ENCODE results near the gene GLRX5.
"Not testable (repeated sequence)": the region's sequence is repeated elsewhere in the genome, so short reads cannot be mapped to it uniquely, and the experiment has no call there.

GLRX5 gene

GRCh38 chr14:95569440-95569839 is 34.6 kb downstream of the GLRX5 start:
- Mint-ChIP-seq H3K9me3 (no peaks in the 10 kb centered on the region), H3K36me3 (ENCODE audit: low read depth) (no peaks in the 10 kb centered on the region), H3K27ac (no peak overlapping the region), H3K27me3 (ENCODE audit: low read depth) (peaks cover 4% of the 10 kb centered on the region), H3K4me3 (no peak overlapping the region), H3K4me1 (no peaks in the 10 kb centered on the region)
- TF ChIP-seq CTCF (IDR thresholded peaks at IDR 0.05; ENCODE audit: unreplicated experiment in 3 of 3) = no peak

GRCh38 chr14:95573313-95573712 is 38.5 kb downstream of the GLRX5 start:
- H3K4me3 Mint-ChIP-seq = no peak overlapping the region
- no peak for TF ChIP-seq CTCF (IDR thresholded peaks at IDR 0.05; ENCODE audit: unreplicated experiment in 3 of 3)
- H3K4me1 Mint-ChIP-seq = no peaks in the 10 kb centered on the region
- H3K27me3 Mint-ChIP-seq (ENCODE audit: low read depth) = peaks cover 5% of the 10 kb centered on the region
- H3K27ac Mint-ChIP-seq = no peak overlapping the region
- H3K36me3 Mint-ChIP-seq (ENCODE audit: low read depth) = no peaks in the 10 kb centered on the region
- H3K9me3 Mint-ChIP-seq = no peaks in the 10 kb centered on the region

- Mint-ChIP-seq H3K27me3 (ENCODE audit: low read depth) (peaks cover 12% of the 10 kb centered on the region), H3K9me3 (no peaks in the 10 kb centered on the region), H3K4me3 (no peak overlapping the region), H3K27ac (no peak overlapping the region), H3K4me1 (no peaks in the 10 kb centered on the region), H3K36me3 (ENCODE audit: low read depth) (no peaks in the 10 kb centered on the region)
- TF ChIP-seq CTCF (IDR thresholded peaks at IDR 0.05; ENCODE audit: unreplicated experiment in 3 of 3) = no peak
Observed at GRCh38 chr14:95575840-95576473, 41.1 kb downstream of the GLRX5 start.

GRCh38 chr14:95577067-95577800 is 42.4 kb downstream of the GLRX5 start:
- peaks cover 12% of the 10 kb centered on the region for H3K27me3 Mint-ChIP-seq (ENCODE audit: low read depth)

GRCh38 chr14:95577870-95578269 is 43.0 kb downstream of the GLRX5 start:
- TF ChIP-seq CTCF (IDR thresholded peaks at IDR 0.05; ENCODE audit: unreplicated experiment in 3 of 3) = no peak
- Mint-ChIP-seq H3K4me1 (no peaks in the 10 kb centered on the region), H3K27me3 (ENCODE audit: low read depth) (peaks cover 14% of the 10 kb centered on the region), H3K4me3 (no peak overlapping the region), H3K36me3 (ENCODE audit: low read depth) (no peaks in the 10 kb centered on the region), H3K27ac (no peak overlapping the region), H3K9me3 (peaks cover 3% of the 10 kb centered on the region)

More at GRCh38 chr14:95577067-95577800, 42.4 kb downstream of the GLRX5 start:
- no peak overlapping the region for H3K4me3 Mint-ChIP-seq
- TF ChIP-seq CTCF (IDR thresholded peaks at IDR 0.05; ENCODE audit: unreplicated experiment in 3 of 3) = no peak
- no peaks in the 10 kb centered on the region for H3K4me1 Mint-ChIP-seq
- H3K27ac Mint-ChIP-seq = no peak overlapping the region
- H3K36me3 Mint-ChIP-seq (ENCODE audit: low read depth) = no peaks in the 10 kb centered on the region
- H3K9me3 Mint-ChIP-seq = no peaks in the 10 kb centered on the region

- not testable (repeated sequence) for H3K27ac Mint-ChIP-seq; H3K4me1 Mint-ChIP-seq; H3K4me3 Mint-ChIP-seq; H3K36me3 Mint-ChIP-seq (ENCODE audit: low read depth)
- peaks cover 23% of the 10 kb centered on the region for H3K9me3 Mint-ChIP-seq
- peaks cover 12% of the 10 kb centered on the region for H3K27me3 Mint-ChIP-seq (ENCODE audit: low read depth)
Observed at GRCh38 chr14:95583836-95584617, 49.2 kb downstream of the GLRX5 start.

All from nephron (organoid).